ENCODE data around the gene EFCAB13. TPM values are rescaled to one million over a fixed set of nuclear protein-coding genes. Genes with fewer than 3 reads are reported as not detected.

The EFCAB13 gene
- total RNA-seq, 1 experiment from 2014 or later = 7.1 TPM

DNA sequence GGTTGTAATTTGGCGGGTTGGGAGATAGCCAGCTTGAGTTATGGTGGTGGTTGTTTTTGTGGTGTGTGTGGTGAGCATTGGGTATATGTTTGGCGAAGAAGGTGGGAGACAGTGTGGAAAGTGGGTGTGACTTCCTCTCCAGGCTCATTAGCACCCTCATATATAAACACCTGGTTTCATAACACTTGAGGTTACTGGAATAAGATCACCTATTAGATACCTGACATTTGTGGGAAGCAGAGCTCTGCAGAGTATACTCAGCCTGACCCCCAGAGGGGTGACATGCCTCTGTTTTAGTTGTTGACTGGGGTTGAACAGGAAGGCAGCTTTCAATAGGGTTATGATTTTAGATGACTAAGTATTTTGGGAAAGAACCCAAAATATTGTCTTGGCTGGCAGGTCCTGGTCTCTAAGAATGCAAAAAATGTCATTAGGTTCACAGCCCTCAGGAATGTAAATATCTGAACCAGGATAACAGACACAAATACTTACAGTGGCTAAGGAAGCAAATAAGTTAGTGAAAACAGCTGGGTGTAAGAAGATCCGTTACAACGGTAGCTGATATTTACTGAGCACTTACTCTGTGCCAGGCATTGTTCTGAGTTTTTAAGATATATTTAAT lies 18.3 kb upstream of the EFCAB13 start:
- POLR2A ChIA-PET = no interaction called here
- intact Hi-C loops (cut with micrococcal nuclease; ENCODE audit: unreplicated experiment) = no loop called here
- peak; percentile 46 for DNase-seq (ENCODE audit: low read depth, low spot score)

DNA sequence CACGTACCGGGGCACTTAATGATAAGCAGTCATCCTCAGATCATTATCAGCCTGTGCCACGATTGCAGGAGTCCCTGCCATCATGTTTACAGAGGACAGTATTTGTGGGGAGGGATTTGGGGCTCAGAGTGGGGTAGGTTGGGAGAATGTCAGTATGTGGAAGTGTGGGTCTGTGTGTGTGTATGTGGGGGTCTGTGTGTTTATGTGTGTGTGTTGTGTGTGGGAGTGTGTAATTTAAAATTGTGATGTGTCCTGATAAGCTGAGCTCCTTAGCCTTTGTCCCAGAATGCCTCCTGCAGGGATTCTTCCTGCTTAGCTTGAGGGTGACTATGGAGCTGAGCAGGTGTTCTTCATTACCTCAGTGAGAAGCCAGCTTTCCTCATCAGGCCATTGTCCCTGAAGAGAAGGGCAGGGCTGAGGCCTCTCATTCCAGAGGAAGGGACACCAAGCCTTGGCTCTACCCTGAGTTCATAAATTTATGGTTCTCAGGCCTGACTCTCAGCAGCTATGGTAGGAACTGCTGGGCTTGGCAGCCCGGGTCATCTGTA lies 13.5 kb upstream of the EFCAB13 start:
- ChIA-PET CTCF (no interaction called here), POLR2A (no interaction called here)
- DNase-seq (ENCODE audit: low read depth, low spot score) = no peak
- no peak for TF ChIP-seq SIN3A (IDR thresholded peaks at IDR 0.05; ENCODE audit: borderline replicate concordance, insufficient read depth, low read depth, low read length)
- TF ChIP-seq, protein P1, sequence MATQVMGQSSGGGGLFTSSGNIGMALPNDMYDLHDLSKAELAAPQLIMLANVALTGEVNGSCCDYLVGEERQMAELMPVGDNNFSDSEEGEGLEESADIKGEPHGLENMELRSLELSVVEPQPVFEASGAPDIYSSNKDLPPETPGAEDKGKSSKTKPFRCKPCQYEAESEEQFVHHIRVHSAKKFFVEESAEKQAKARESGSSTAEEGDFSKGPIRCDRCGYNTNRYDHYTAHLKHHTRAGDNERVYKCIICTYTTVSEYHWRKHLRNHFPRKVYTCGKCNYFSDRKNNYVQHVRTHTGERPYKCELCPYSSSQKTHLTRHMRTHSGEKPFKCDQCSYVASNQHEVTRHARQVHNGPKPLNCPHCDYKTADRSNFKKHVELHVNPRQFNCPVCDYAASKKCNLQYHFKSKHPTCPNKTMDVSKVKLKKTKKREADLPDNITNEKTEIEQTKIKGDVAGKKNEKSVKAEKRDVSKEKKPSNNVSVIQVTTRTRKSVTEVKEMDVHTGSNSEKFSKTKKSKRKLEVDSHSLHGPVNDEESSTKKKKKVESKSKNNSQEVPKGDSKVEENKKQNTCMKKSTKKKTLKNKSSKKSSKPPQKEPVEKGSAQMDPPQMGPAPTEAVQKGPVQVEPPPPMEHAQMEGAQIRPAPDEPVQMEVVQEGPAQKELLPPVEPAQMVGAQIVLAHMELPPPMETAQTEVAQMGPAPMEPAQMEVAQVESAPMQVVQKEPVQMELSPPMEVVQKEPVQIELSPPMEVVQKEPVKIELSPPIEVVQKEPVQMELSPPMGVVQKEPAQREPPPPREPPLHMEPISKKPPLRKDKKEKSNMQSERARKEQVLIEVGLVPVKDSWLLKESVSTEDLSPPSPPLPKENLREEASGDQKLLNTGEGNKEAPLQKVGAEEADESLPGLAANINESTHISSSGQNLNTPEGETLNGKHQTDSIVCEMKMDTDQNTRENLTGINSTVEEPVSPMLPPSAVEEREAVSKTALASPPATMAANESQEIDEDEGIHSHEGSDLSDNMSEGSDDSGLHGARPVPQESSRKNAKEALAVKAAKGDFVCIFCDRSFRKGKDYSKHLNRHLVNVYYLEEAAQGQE (IDR thresholded peaks at IDR 0.05; ENCODE audit: insufficient read depth in 1 of 2, low read depth in 2 of 2, low read length in 1 of 2) = no peak
- no peak for TF ChIP-seq POLR2AphosphoS5 (IDR thresholded peaks at IDR 0.05; ENCODE audit: low read depth, low read length)
- TF ChIP-seq, protein P2, sequence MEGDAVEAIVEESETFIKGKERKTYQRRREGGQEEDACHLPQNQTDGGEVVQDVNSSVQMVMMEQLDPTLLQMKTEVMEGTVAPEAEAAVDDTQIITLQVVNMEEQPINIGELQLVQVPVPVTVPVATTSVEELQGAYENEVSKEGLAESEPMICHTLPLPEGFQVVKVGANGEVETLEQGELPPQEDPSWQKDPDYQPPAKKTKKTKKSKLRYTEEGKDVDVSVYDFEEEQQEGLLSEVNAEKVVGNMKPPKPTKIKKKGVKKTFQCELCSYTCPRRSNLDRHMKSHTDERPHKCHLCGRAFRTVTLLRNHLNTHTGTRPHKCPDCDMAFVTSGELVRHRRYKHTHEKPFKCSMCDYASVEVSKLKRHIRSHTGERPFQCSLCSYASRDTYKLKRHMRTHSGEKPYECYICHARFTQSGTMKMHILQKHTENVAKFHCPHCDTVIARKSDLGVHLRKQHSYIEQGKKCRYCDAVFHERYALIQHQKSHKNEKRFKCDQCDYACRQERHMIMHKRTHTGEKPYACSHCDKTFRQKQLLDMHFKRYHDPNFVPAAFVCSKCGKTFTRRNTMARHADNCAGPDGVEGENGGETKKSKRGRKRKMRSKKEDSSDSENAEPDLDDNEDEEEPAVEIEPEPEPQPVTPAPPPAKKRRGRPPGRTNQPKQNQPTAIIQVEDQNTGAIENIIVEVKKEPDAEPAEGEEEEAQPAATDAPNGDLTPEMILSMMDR (IDR thresholded peaks at IDR 0.05) = no peak
- TF ChIP-seq TCF7L2 (IDR thresholded peaks at IDR 0.05; ENCODE audit: low read depth, low read length) = no peak
- H3K36me3 ChIP-seq (ENCODE audit: control insufficient read depth, insufficient read depth, low read length) = no peaks in the 10 kb centered on the region
- intact Hi-C loops (cut with micrococcal nuclease; ENCODE audit: unreplicated experiment) (no loop called here), in situ Hi-C loops (cut with HindIII; ENCODE audit: low pct_unique_long_range_greater_than_20kb, low sequenced_read_pairs) (no loop called here)
- H3K9me3 ChIP-seq (ENCODE audit: control insufficient read depth, insufficient read depth, low read depth, low read length) = no peaks in the 10 kb centered on the region
- BruUV-seq (replicated peaks) = TSS peak; percentile 86
- peak overlapping the region; percentile 34; the same call in 1 of the 2 replicates for H3K27ac ChIP-seq (ENCODE audit: low read length)
- H3K27me3 ChIP-seq (ENCODE audit: control insufficient read depth, insufficient read depth, low read length) = no peaks in the 10 kb centered on the region
- H3K4me3 ChIP-seq (ENCODE audit: low read depth in 2 of 2, low read length in 2 of 2) = no peak overlapping the region
- H3K4me1 ChIP-seq (ENCODE audit: control insufficient read depth, insufficient read depth, low read length) = peaks cover 13% of the 10 kb centered on the region
- ATAC-seq = no peak

More for the DNA sequence above, 18.3 kb upstream of the EFCAB13 start:
- BruUV-seq (replicated peaks) = no TSS peak
- CTCF ChIA-PET = interaction anchor here (0.9 kb wide), 1 partner anchor 9 kb away, joined by 3 read pairs; no protein-coding TSS in a partner anchor
- Histone ChIP-seq H3K4me1 (ENCODE audit: control insufficient read depth, insufficient read depth, low read length) (peaks cover 14% of the 10 kb centered on the region), H3K9me3 (ENCODE audit: control insufficient read depth, insufficient read depth, low read depth, low read length) (no peaks in the 10 kb centered on the region), H3K27ac (ENCODE audit: low read length) (peak overlapping the region; percentile 90), H3K36me3 (ENCODE audit: control insufficient read depth, insufficient read depth, low read length) (no peaks in the 10 kb centered on the region), H3K27me3 (ENCODE audit: control insufficient read depth, insufficient read depth, low read length) (no peaks in the 10 kb centered on the region), H3K4me3 (ENCODE audit: low read depth in 2 of 2, low read length in 2 of 2) (no peak overlapping the region)
- in situ Hi-C loops (cut with HindIII; ENCODE audit: low pct_unique_long_range_greater_than_20kb, low sequenced_read_pairs) = no loop called here
- ATAC-seq = peak; percentile 92
- TF ChIP-seq TCF7L2 (IDR thresholded peaks at IDR 0.05; ENCODE audit: low read depth, low read length) (no peak; the same call in 1 of the 2 replicates), POLR2AphosphoS5 (IDR thresholded peaks at IDR 0.05; ENCODE audit: low read depth, low read length) (peak; percentile 67; the same call in 1 of the 2 replicates)

DNA sequence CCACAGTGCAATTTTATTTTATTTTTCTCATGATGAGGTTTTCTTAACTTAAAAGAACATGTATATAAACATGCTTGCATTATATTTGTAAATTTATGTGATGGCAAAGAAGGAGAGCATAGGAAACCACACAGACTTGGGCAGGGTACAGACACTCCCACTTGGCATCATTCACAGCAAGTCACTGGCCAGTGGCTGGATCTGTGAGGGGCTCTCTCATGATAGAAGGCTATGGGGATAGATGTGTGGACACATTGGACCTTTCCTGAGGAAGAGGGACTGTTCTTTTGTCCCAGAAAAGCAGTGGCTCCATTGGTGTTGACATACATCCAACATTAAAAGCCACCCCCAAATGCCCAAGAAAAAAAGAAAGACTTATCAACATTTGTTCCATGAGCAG lies 12.3 kb upstream of the EFCAB13 start:
- TF ChIP-seq TCF7L2 (IDR thresholded peaks at IDR 0.05; ENCODE audit: low read depth, low read length) (no peak), POLR2AphosphoS5 (IDR thresholded peaks at IDR 0.05; ENCODE audit: low read depth, low read length) (no peak), SIN3A (IDR thresholded peaks at IDR 0.05; ENCODE audit: borderline replicate concordance, insufficient read depth, low read depth, low read length) (no peak)
- TF ChIP-seq, protein P2 (IDR thresholded peaks at IDR 0.05) = no peak
- TF ChIP-seq, protein P1 (IDR thresholded peaks at IDR 0.05; ENCODE audit: insufficient read depth in 1 of 2, low read depth in 2 of 2, low read length in 1 of 2) = no peak
- Histone ChIP-seq H3K9me3 (ENCODE audit: control insufficient read depth, insufficient read depth, low read depth, low read length) (no peaks in the 10 kb centered on the region), H3K36me3 (ENCODE audit: control insufficient read depth, insufficient read depth, low read length) (no peaks in the 10 kb centered on the region), H3K27ac (ENCODE audit: low read length) (peak overlapping the region; percentile 12; the same call in 1 of the 2 replicates), H3K27me3 (ENCODE audit: control insufficient read depth, insufficient read depth, low read length) (no peaks in the 10 kb centered on the region), H3K4me3 (ENCODE audit: low read depth in 2 of 2, low read length in 2 of 2) (no peak overlapping the region), H3K4me1 (ENCODE audit: control insufficient read depth, insufficient read depth, low read length) (peaks cover 10% of the 10 kb centered on the region)
- ChIA-PET CTCF (no interaction called here), POLR2A (interaction anchor here (0.6 kb wide), 1 partner anchor 51 kb away, joined by 3 read pairs; no protein-coding TSS in a partner anchor)
- no TSS peak for BruUV-seq (replicated peaks)
- in situ Hi-C loops (cut with HindIII; ENCODE audit: low pct_unique_long_range_greater_than_20kb, low sequenced_read_pairs) = no loop called here
- ATAC-seq = no peak
- intact Hi-C loops (cut with micrococcal nuclease; ENCODE audit: unreplicated experiment) = no loop called here
- DNase-seq (ENCODE audit: low read depth, low spot score) = no peak
